OCI-LY7 (cell line): ENCODE measurements around the gene BEAN1.

ENCODE experiments used
- EZH2phosphoT487 ChIP-seq: fragments of 200-600 bp; sonication (generic); IDR thresholded peaks from 2 replicates; pipeline ENCODE4 v1.6.1; 2018; ENCODE audit warnings: low read depth, borderline replicate concordance, mild to moderate bottlenecking, mixed run types, antibody characterized with exemption, low read length, moderate library complexity, mixed read lengths
- TF ChIP-seq, protein P1 (sequence below): fragments of 200-600 bp; sonication (generic); conservative IDR thresholded peaks from 2 replicates; pipeline ENCODE4 v1.5.1; 2014; ENCODE audit warnings: mild to moderate bottlenecking, antibody characterized with exemption, low read length, moderate library complexity, mixed read lengths

DNA sequence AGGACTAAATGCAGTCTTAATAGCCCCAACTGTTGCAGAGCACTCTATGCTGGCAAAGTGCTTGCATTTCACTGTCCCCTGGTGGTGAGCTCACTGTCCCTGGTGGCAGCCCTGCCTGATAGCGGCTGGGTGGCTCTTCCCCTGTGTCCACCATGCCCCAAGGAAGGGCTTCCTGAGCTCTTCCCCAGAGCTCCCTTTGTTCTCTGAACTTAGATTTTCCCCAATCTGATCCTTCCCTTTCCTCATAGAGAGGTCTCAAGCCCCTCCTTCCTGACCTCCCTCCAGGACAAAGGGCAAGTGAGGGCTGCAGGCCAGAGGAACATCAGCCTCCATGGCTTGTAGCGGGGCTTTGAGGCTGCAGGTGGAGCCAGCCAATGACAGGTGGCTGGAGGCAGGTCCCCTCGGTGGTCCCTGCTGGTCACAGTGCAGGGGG is 17.0 kb downstream of the BEAN1 start:
- TF ChIP-seq, protein P1, sequence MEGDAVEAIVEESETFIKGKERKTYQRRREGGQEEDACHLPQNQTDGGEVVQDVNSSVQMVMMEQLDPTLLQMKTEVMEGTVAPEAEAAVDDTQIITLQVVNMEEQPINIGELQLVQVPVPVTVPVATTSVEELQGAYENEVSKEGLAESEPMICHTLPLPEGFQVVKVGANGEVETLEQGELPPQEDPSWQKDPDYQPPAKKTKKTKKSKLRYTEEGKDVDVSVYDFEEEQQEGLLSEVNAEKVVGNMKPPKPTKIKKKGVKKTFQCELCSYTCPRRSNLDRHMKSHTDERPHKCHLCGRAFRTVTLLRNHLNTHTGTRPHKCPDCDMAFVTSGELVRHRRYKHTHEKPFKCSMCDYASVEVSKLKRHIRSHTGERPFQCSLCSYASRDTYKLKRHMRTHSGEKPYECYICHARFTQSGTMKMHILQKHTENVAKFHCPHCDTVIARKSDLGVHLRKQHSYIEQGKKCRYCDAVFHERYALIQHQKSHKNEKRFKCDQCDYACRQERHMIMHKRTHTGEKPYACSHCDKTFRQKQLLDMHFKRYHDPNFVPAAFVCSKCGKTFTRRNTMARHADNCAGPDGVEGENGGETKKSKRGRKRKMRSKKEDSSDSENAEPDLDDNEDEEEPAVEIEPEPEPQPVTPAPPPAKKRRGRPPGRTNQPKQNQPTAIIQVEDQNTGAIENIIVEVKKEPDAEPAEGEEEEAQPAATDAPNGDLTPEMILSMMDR = no peak
- TF ChIP-seq EZH2phosphoT487 = no peak
